GM21723 (cell line): Measurements from ENCODE around the gene AMPH.

Experiments
- ATAC-seq: cut with Tn5 transposase; IDR thresholded peaks from one replicate; pipeline ENCODE4 v1.9.1; 2021; ENCODE audit warnings: mild to moderate bottlenecking, moderate library complexity; ENCODE audit not compliant: unreplicated experiment

The AMPH gene

DNA sequence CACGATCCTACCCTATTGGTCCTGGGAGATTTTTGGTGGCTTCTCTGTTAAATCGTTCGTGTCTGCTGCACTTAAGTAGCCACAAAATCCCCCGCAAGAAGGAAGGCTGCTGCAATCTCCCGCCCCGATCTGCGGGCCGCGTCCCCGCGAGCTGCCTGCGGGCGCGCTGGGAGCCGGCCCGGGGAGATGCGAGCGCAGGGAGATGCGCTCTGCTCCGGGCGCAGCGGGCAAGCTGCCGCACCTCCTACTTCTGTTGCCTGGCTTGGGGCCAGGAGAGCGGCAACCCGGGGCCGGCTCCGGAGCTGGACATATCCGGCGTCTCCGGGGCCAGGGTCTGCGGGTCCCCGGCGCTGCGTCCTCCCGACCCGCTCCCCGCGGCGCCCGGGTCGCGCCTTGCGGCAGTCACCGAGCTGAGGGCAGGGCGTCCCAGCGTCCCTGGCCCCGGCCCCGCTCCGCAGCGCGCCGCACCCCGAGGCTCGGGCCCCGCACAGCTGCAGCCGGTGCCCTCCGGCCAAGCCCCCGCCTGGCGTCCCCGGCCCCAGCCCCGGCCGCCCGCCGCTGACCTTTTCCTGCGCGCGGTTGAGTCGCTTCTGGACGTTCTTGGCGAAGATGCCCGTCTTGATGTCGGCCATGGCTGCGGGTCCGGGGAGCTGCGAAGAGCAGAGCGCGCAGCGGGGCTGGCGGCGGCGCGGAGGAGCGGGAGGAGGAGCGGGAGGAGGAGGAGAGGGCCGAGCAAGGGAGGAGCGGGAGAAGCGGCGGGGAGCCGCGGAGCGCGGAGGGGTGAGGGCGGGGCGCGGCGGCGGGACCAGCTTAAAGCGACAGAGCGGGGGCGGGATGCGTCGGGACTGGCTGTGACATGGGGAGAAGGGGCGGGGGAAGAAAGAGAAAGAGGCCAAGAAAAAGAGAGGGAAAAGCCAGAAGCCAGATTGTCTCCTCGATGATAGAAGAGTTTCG, at the start of gene AMPH:
Gene AMPH, minus strand, starts transcription at position 654 of the 954 bp plus-strand sequence. Its CDS starts 22 bp downstream, at position 632.
- no peak for ATAC-seq

DNA sequence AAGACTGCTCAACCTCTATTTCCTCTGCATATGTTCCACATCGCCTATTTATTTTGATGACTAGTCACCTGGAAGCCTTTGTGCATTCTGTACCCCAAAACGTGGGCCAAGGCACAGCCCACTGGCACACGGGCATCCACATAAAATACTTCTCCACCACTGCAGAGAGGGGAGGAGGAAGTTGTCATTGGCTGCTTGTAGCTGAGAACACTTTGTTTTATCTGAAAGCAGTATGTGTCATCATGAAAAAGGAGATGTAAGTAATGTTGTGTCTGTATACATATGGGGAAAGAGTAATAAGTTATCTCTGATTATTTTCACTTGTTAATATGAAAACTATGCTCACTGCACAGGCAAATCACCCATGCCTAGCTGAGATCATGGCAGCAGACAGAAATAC, 48.2 kb upstream of the AMPH start:
- no peak for ATAC-seq

DNA sequence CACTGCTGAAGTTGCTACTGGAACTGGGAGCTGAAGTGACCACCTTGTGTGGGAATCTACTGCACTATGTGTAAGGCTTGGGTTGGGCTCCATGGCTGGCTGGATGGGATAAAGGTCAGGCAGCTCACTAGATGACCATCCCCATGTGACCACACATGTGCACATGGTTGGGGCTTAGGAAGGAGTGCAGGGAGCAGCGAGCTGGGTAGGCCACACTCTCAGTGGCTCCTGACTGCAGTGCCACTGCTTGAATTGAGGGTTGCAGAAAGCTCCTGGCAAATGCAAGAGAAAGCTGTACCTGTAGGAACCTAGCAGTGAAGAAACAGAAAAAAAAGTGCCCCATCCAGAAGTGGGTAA, 47.5 kb upstream of the AMPH start:
- ATAC-seq: no peak

DNA sequence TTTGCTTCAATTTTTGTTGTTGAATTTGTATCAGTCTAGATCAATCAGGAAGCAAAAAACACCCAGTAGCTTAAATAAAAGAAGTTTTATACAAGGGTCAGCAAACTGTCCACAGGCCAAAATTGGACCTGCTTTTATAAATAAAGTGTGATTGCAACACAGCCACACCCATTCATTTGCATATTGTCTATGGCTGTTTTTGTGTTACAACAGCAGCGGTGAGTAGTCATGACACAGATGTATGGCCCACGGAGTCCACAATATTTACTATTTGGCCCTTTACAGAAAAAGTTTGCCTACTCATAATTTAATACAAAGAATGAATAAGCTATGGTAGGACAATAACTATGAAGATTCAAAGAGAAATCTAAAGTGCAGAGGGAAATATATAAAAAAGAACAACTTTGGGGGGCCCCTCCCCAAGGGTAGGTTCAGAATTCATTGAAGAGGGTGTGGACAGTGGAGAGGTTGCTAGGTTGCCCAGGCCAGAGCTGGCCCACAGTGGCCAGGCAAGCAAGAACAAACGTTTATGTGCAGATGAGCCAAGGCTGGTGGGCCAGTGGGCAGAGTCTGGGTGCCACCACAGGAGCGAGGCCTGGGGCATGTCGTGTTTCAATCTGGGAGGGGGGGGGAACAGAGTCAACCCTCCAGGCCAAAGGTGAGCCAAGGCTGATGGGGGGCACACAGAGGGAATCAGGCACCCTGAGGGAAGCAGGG, 47.0 kb upstream of the AMPH start:
- ATAC-seq: no peak

DNA sequence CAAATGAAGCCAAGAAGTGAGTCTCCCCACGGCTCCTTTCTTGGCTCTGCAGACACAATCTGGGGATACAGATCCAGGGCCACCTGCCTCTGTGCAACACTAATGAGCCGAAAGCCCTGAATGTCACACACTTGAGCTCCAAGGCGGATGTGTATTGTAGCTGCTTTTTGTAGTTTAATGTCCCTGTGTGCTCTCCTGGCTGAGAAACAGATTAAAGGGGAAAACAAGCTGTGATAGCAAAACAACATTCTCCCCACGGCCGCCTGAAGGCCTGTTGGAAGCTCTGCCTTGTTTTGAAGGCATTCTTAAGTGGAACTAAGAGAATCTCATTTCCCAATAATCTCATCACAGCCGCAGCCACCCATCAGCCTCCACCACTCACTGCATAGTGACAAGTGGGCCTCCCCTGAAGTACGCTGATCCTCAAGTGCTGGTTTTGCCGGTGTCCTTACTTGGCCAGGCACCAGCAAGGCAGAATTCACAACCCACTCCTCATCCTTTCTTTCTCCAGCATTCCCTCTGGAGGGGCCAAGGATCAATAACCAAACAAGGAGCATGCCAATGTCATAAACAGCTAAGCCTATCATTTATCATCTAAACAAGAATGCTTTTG, 44.4 kb upstream of the AMPH start:
- ATAC-seq: no peak

DNA sequence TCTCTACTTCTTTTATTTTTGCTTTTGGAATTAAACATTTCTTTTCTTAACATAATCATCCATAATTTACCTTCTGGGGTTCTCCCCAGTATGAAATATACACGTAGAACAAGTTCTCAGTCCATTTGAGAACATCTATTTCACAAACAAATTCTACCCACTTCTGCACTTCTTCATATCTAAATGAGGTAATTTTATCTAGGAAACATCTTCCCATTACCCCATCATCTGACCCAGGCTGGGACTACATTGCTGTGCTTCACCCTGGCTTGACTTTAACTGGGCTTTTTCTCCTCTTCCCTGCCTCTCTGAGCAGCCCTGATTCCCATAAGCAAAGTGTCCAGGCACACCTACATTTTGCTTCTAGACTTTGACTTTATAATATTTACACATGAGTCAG, 43.3 kb upstream of the AMPH start:
- ATAC-seq: no peak

DNA sequence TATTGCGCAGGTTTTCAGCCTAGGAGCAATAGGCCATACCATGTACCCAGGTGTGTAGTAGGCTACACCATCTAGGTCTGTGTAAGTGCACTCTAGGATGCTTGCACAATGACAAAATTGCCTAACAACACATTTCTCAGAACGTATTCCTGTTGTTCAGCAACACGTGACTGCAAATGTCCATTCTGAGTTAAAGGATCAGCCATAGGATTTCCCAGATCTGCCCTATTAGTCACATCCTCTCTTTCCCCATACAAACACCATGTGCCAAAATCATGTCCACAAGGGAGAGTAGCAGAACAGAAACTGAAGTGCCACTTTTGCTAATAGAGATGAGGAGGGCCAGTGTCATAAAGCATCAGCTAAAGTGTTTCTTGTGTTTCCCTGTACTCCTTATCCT, 42.6 kb upstream of the AMPH start:
- ATAC-seq: no peak

DNA sequence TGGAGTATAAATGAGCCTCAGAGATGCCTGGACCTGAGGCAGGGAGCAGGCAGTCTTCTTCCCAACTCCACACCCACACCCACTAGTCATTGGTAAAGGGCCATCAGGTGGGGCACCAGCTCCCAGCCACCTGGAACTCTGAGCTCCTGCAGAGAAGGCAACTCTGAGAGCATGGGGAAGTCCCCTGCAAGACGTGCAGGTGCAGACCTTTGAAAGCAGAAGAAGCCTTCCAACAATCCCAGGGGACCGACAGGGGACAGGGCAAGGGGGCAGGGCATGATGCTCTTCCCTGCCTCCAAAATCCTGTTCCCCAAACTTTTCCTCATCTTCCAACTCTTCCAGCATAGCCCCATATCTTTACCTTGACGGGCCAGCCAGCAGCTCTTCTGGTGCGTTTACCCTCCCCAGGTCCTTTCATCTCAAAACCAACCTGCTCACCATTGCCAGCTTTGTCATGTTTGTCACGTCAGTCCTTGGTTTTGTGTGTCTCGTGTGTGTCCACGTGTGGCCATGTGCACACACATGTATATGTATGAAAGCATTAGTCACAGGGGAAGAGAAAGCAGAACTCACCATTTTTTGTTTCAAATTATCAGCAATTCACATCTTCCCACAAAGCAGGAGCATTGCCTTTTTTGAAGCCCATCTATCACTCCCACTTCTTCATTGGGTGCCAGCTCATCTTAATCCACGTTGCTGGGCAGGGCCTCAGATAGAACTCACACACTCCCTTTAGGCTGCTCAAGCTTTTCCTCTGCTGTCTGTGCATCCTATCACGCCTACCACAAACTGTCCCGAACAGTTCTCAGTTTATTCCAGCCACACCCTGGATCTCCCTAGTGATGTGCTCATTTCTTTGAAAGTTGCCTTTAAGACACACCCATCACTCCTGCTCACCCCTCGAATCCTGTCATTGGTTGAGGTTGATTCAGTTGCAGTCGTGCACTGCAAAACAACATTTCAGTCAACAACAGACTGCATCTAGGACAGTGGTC, 41.0 kb upstream of the AMPH start:
- peak; percentile 78 for ATAC-seq

DNA sequence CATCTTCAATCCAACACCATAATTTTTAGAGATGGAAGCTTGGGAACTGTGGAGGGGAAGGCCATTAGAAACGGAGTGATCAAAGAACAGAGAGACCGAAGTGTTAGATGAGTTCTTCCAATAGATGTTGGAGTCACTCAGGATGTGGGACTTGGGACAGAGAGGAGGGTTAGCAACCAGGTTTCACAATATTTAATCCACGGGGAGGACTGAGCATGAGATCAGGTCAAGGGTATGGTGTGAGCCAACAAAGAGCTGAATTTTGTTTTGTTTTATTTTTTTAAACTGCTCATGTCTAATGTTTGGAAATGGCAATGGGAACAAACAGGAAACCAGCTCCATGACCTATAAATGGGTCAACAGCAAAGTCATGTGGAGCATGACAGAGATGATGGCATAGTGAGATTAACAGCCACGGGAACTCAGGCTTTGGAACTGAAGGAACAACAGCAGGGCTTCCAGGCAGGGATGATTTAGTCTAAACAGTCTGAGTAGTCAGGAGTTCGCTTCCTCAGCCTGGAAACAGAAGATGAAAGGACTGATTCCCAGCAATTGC, 38.9 kb upstream of the AMPH start:
- ATAC-seq: no peak

DNA sequence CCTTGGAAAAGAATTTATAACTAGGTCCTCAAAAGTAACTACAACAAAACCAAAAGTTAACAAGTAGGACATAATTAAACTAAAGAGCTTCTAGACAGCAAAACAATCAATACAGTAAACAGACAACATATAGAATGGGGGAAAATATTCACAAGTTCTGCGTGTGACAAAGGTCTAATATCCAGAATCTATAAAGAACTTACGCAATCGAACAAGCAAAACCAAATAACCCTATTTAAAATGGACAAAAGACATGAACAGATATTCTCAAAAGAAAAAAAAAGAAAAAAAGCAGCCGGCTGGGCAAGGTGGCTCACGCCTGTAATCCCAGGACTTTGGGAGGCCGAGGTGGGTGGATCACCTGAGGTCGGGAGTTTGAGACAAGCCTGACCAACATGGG, 33.8 kb upstream of the AMPH start:
- ATAC-seq: no peak

DNA sequence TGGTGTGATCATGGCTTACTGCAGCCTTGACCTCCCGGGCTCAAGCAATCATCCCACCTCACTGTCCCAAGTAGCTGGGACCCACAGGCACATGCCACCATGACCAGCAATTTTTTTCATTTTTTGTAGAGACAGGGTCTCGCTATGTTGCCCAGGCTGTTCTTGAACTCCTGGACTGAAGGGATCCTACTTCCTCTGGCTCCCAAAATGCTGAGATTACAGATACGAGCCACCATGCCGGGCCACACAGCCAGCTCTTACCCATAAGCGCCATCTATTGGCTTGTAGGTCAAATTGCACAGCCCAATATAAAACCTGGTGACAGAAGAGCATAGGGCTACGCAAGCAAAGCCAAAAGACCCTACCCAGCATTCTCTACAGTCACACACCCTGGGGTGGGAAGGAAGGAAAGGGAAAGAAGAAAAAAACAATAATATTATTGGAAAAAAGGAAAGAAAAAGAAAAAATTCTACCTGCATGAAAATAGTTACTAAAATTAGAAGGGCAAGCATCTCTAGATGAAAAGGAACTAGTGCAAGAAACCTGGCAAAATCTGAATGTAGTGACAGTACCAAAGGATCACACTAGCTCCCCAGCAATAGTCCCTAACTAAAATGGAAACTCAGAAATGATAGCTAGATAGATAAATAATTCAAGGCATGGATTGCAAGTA, 29.4 kb upstream of the AMPH start:
- ATAC-seq: peak; percentile 90

DNA sequence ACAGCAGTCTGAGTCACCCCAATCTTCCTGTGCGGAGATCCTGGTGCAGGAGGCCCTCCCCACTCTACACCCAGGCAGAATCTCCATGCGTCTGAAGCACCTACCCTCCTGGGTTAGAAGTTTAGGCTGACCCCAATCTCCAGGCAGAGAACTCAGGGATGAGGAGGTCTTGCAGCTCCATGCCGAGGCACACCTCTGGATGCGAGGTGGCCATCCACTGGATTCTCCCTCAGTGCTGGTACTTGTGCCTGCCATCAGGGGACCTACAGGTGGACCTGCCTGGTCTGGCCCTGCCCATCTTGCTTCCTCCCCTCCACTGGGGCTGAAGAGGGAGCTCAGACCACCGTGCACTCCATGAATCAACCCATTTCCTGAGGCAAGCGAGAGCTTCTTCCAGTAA, 28.8 kb upstream of the AMPH start:
- ATAC-seq: no peak

DNA sequence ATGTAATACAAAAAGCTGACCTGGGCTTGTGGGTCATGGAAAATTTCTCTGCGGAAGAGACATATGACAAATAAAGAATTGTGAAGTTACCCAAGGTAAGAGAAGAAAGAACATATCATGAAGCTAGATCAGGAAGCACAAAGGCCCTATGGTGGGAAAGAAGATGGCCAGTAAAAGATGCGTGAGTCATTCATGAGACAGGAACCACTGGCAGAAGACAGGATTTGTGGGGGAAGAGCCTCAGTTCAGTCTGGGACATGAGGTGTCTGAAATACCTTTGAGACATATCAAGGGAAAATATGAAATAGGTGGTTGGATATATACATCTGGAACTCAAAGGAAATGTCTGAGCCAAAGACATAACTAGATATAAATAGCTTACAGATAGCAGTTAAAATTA, 27.7 kb upstream of the AMPH start:
- no peak for ATAC-seq

DNA sequence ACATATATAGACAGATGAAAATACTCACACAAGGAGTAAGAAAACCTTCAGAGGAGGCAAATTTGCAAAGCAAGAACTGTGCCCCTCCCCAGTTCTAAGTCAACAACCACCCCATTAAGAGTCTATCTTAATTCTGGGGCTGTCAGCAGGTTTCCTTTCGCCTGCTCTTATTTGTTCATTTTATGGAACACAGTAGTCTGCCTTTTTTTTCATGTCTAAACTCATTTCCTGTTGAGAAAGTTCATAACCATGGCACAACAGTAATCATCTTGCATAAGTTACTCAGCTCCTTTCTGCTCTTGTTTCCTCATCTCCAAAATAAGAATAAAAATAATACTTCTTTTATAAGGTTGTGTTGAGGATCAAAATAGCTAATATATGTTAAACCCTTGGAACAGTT, 25.8 kb upstream of the AMPH start:
- no peak for ATAC-seq

DNA sequence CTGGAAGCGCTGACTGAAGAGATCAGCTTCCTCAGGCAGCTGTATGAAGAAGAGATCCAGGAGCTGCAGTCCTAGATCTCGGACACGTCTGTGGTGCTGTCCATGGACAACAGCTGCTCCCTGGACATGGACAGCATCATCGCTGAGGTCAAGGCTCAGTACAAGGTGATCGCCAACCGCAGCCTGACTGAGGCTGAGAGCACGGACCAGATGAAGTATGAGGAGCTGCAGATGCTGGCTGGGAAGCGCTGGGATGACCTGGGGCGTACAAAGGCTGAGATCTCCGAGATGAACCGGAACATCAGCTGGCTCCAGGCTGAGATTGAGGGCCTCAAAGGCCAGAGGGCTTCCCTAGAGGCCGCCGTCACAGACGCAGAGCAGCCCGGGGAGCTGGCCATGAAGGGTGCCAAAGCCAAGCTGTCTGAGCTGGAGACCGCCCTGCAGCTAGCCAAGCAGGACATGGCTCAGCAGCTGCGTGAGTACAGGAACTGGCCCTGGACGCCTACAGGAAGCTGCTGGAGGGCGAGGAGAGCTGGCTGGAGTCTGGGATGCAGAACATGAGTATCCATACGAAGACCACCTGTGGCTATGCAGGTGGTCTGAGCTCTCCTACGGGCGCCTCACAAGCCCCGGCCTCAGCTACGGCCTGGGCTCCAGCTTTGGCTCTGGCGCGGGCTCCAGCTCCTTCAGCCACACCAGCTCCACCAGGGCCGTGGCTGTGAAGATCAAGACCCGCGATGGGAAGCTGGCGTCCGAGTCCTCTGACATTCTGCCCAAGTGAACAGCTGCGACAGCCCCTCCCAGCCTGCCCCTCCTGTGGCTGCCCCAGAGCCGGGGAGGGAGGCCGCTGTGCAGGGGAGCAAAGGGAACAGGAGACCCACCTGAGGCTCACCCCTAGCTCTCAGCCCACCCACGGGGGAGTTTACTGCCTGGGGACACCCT, 24.9 kb upstream of the AMPH start:
- ATAC-seq: no peak

DNA sequence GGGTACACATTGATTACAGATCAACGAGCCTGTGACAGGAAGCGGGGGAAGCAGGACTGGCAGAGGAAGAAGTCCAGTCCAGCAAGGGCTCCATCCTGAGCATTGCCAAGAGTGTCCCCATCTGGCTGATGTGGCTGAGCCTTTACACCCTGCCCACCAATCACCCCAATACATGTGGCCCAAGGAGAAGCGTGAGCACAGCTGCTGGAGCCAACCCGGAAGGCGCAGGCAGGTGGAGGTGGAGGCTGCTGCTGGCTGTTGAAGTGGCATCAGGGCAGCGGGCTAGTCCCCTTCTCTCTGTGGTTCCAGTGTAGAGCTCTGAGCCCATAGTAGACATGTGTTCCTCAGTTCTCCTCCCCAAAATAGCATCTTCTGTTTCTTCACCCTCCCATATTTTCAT, 6.8 kb upstream of the AMPH start:
- ATAC-seq: no peak

DNA sequence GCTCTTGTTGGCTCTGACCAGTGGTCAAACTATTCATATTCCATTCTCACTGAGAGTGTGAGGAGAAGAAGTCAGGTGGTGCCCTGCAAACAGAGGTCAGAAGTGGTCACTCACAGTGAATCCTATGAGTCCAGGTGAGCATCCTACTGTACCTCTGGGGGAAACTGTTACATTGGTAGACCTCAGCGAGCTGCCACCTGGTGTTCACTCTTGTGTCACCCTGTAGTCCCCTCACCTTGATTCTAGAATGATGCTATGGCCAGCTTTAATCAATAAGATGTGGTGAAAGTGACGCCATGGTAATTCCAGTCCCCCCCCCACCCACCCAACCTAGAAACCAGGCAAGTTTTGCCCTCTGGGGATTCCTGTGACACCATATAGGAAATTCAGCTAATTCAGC, 1.2 kb upstream of the AMPH start:
- no peak for ATAC-seq

DNA sequence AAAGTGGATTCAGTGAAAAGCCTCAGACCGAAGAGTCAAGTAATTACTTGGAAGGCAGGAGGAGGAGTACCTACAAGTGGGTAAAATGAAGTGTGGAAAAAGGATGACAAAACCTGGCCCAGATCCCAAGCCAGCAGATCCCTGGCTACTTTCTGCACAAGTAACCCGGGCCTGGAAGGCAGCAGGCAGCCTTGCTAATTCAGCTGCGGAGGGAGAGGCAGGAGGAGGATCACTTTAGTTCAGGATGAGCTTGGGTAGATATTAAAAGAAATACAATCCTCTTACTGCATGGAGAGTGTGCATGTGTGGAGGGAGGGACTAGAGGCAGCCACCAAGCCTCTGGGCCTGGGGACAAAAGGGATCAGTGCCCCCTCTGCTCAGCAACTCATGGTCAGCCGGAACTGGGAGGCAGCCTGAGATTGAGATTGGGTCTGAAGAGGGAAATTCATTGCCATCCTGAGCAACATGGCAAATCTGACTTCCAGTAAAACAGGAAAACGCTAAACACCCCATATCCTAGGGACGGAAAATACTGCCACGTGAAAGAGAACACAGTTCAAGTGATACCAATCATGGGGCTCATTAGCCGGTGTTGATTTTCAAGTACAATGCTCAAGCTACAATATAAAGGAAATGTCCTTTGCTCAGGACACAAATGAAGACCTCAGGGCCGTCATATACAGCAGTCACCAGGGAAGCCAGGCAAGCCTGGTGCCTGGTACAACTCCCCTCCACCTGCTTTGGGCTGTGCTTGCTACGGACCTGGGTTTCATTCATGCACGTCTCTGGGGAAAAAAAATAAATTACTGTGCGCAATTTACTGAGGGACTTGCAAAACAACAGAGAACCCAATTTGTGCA, 1.3 kb downstream of the AMPH start:
- ATAC-seq: no peak
